ENCODE results near the gene CEACAM20.

DNA sequence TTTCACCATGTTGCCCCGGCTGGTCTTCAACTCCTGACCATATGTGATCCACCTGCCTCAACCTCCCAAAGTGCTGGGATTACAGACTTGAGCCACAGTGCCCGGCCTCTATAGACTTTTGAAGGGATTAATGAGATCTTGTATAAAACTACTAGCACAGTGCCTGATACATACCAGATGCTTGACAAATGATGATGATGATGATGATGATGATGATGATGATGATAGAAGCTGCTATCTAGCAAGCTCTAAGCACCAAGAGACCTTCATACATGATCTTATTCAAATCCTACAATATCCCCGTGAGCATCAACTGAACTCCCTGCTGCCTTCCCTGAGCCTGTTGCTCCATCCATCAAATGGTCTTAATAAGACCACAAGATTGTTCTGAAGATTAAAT, 14.4 kb downstream of the CEACAM20 start:
- TF ChIP-seq POLR2AphosphoS5 (IDR thresholded peaks at IDR 0.05) = no peak
- no peak for TF ChIP-seq POLR2A (IDR thresholded peaks at IDR 0.05)
- TF ChIP-seq EP300 (IDR thresholded peaks at IDR 0.05) = no peak

Data from stomach (tissue), 4 donors.